Fibroblast of upper back skin (primary cell): Measurements from ENCODE around the gene COL2A1.

Experiments used
- DNase-seq: peaks from one replicate; pipeline ENCODE4 v3.0.0-alpha.2; 2013

The COL2A1 gene

GRCh38 chr12:48029491-48030172, 25.4 kb upstream of the COL2A1 start:
- no peak for DNase-seq

- no peak for DNase-seq
These were observed 24.5 kb upstream of the COL2A1 start for GRCh38 chr12:48028541-48029431.

GRCh38 chr12:48027183-48028002, 23.1 kb upstream of the COL2A1 start:
- DNase-seq: no peak

- no peak for DNase-seq
These were observed 22.0 kb upstream of the COL2A1 start for GRCh38 chr12:48026060-48026827.

- DNase-seq: no peak
These were observed 21.0 kb upstream of the COL2A1 start for GRCh38 chr12:48025281-48025680.

DNA sequence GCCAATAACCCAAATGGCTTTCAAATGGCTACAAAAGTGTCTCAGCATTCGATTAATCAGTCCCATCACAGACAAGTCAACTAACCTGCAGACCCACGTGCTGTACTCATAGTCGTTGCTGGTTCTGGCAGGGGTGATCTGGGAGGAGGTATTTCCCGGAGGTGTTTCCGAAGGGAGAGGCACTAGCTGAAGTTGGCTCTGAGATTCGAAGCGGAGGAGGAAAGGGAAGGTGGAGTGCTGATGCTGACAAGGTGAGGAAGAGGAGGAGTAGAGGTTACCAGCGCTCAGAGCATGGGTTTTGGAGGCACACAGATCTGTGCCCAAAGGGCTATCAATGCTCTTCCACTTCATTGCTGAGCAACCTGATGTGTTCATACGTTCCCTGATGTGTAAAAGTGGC, 20.5 kb upstream of the COL2A1 start:
- DNase-seq: no peak

- DNase-seq: no peak
These were observed 19.1 kb upstream of the COL2A1 start for GRCh38 chr12:48023386-48023785.

GRCh38 chr12:48022676-48023385, 18.6 kb upstream of the COL2A1 start:
- DNase-seq: no peak

DNA sequence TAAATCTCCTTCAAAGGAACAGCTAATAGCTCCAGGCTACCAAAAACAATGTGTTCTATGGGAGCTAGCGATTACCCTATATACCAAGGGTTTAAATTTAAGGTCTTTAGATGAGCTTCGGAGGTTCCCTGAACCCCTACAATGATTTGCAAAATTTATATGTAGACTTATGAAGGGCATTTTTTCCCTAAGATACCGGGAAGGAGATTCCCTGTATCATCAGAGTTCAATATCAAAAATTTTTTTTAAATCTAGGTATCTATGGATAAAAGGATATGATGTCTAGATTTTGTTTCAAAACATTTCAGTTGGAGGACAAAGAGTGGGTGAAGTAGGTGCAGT, 17.9 kb upstream of the COL2A1 start:
- no peak for DNase-seq

- DNase-seq: no peak
These were observed 17.4 kb upstream of the COL2A1 start for GRCh38 chr12:48021485-48022179.

- no peak for DNase-seq
These were observed 15.5 kb upstream of the COL2A1 start for GRCh38 chr12:48019639-48020265.

DNA sequence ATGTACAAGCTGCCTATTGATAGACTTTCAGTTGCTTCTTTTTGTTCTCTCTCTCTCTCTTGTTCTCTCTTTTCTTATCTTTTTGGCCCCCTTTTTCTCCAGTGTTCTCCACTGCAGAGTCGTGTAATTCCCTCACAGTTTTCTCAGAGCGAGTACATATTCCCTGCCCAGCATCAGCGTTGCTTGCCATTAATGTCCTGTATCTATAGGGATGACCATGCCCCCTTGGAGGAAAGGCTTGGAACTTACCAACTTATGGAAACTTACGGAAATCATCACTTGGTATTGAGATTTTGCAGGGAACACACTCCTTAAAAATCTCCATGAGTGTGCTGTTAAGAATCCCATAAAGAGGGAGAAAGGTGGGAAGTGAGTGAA, 14.3 kb upstream of the COL2A1 start:
- no peak for DNase-seq

GRCh38 chr12:48017921-48018617, 13.8 kb upstream of the COL2A1 start:
- no peak for DNase-seq

- DNase-seq: no peak
These were observed 13.2 kb upstream of the COL2A1 start for GRCh38 chr12:48017496-48017895.

- no peak for DNase-seq
These were observed 12.2 kb upstream of the COL2A1 start for GRCh38 chr12:48016373-48017020.

- DNase-seq: no peak
These were observed 11.7 kb upstream of the COL2A1 start for GRCh38 chr12:48015954-48016353.

DNA sequence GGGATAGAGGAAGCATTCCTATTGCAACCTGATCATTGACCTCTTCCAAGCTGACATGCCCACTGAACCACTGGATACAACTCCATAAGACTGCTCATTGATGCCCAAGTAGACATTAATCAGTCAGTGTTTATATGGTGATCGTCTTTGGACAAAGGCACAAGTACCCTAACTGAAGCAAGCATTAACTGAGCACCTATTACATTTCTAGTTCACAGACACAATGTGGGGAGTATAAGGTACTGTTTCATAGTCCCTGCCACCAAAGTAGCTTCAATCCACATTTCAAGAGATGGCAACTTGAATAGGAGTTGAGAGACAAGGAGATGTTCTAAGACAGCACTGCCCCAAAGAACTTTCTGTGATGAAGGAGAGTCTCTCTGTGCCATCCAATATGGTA, 10.9 kb upstream of the COL2A1 start:
- no peak for DNase-seq

GRCh38 chr12:48013287-48013686, 9.0 kb upstream of the COL2A1 start:
- no peak for DNase-seq

DNA sequence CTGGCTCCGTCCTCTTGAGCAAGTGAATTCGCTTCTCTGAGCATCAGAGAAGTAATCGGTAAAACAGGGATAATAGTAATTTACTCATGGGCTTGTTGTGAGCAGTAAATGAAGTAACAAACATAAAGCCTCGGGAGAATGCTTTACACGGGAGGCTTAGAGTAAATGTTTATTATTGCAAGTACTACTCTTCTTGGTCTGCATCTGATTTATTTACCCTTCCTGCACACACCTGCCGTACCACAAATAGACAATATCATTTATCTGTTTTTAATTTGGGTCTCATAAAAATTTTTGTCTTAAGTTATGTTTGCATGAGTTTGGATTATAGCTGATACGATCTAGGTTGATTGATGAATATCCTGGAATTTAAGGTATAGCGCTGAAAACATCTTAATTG, 7.8 kb upstream of the COL2A1 start:
- no peak for DNase-seq
